MM.1S (cell line): Measurements from ENCODE around the gene EGFLAM.

ENCODE experiments used
- DNase-seq: peaks from one replicate; pipeline ENCODE4 v3.0.0-alpha.2; 2015
- H2AFZ ChIP-seq: fragments of 300-600 bp; sonication (generic); 2 replicates; pipeline ENCODE4 v1.6.0; 2016; ENCODE audit warnings: antibody characterized with exemption, low read length
- H3F3A ChIP-seq: fragments of 300-600 bp; sonication (generic); 2 replicates; pipeline ENCODE4 v1.6.1; 2016; ENCODE audit warnings: mild to moderate bottlenecking, antibody characterized with exemption, low read length, moderate library complexity, mixed read lengths; ENCODE audit not compliant: insufficient read depth
- H3K27ac ChIP-seq: fragments of 300-600 bp; sonication (generic); 2 replicates; pipeline ENCODE4 v1.5.1; 2016; ENCODE audit warnings: mild to moderate bottlenecking, low read length
- H3K27me3 ChIP-seq: fragments of 300-600 bp; sonication (generic); replicated peaks from 2 replicates; pipeline ENCODE4 v1.6.0; 2016; ENCODE audit warnings: low read length; ENCODE audit not compliant: insufficient read depth
- H3K36me3 ChIP-seq: fragments of 300-600 bp; sonication (generic); replicated peaks from 2 replicates; pipeline ENCODE4 v1.6.1; 2016; ENCODE audit warnings: mild to moderate bottlenecking, low read length, mixed read lengths; ENCODE audit not compliant: insufficient read depth
- H3K4me1 ChIP-seq: fragments of 300-600 bp; sonication (generic); 2 replicates; pipeline ENCODE4 v1.6.1; 2016; ENCODE audit warnings: low read length, mixed read lengths
- H3K4me2 ChIP-seq: fragments of 300-600 bp; sonication (generic); 2 replicates; pipeline ENCODE4 v1.6.0; 2016; ENCODE audit warnings: low read depth, low read length
- H3K4me3 ChIP-seq: fragments of 300-600 bp; sonication (generic); 2 replicates; pipeline ENCODE4 v1.5.1; 2016; ENCODE audit warnings: low read length, mixed read lengths
- H3K79me2 ChIP-seq: fragments of 300-600 bp; sonication (generic); 2 replicates; pipeline ENCODE4 v1.6.1; 2016; ENCODE audit warnings: mixed run types, low read length, mixed read lengths
- H3K9ac ChIP-seq: fragments of 300-600 bp; sonication (generic); 2 replicates; pipeline ENCODE4 v1.6.1; 2016; ENCODE audit warnings: low read length, mixed read lengths
- H3K9me2 ChIP-seq: fragments of 300-600 bp; sonication (generic); replicated peaks from 2 replicates; pipeline ENCODE4 v1.6.1; 2016; ENCODE audit warnings: mild to moderate bottlenecking, low read length, mixed read lengths; ENCODE audit not compliant: insufficient read depth
- H3K9me3 ChIP-seq: fragments of 300-600 bp; sonication (generic); replicated peaks from 2 replicates; pipeline ENCODE4 v1.6.1; 2016; ENCODE audit warnings: mild to moderate bottlenecking, low read length, mixed read lengths; ENCODE audit not compliant: insufficient read depth
- H4K20me1 ChIP-seq: fragments of 300-600 bp; sonication (generic); 2 replicates; pipeline ENCODE4 v1.6.1; 2016; ENCODE audit warnings: mild to moderate bottlenecking, low read length, moderate library complexity, mixed read lengths; ENCODE audit not compliant: insufficient read depth
- CTCF ChIP-seq: fragments of 300-600 bp; sonication (generic); IDR thresholded peaks from 2 replicates; pipeline ENCODE4 v1.5.1; 2016; ENCODE audit warnings: antibody characterized with exemption, low read length, mixed read lengths
- EZH2 ChIP-seq: fragments of 300-600 bp; sonication (generic); optimal IDR thresholded peaks from 2 replicates; pipeline ENCODE3; 2017; ENCODE audit warnings: low read depth, mild to moderate bottlenecking, antibody characterized with exemption, low read length, mixed read lengths
- EZH2phosphoT487 ChIP-seq: fragments of 300-600 bp; sonication (generic); IDR thresholded peaks from 2 replicates; pipeline ENCODE4 v1.6.1; 2018; ENCODE audit warnings: antibody characterized with exemption, low read length

The EGFLAM gene

GRCh38 chr5:38347040-38347763 is 88.8 kb downstream of the EGFLAM start:
- TF ChIP-seq CTCF = no peak
- no peak for TF ChIP-seq EZH2
- Histone ChIP-seq H2AFZ (no peak overlapping the region), H3K27ac (no peak overlapping the region), H3K27me3 (no peaks in the 10 kb centered on the region), H3K9me3 (no peaks in the 10 kb centered on the region), H3K4me1 (no peaks in the 10 kb centered on the region), H3K9ac (no peak overlapping the region), H3F3A (no peaks in the 10 kb centered on the region), H3K4me2 (no peak overlapping the region), H3K79me2 (no peaks in the 10 kb centered on the region), H4K20me1 (no peaks in the 10 kb centered on the region), H3K4me3 (no peak overlapping the region), H3K9me2 (no peaks in the 10 kb centered on the region), H3K36me3 (no peaks in the 10 kb centered on the region)
- no peak for DNase-seq

GRCh38 chr5:38347896-38348295 is 89.5 kb downstream of the EGFLAM start:
- Histone ChIP-seq H3K9me2 (no peaks in the 10 kb centered on the region), H3K4me2 (no peak overlapping the region), H3K79me2 (no peaks in the 10 kb centered on the region), H3F3A (no peaks in the 10 kb centered on the region), H3K9me3 (no peaks in the 10 kb centered on the region), H3K36me3 (no peaks in the 10 kb centered on the region), H4K20me1 (no peaks in the 10 kb centered on the region), H3K4me3 (no peak overlapping the region), H2AFZ (no peak overlapping the region), H3K9ac (no peak overlapping the region), H3K4me1 (no peaks in the 10 kb centered on the region), H3K27me3 (no peaks in the 10 kb centered on the region), H3K27ac (no peak overlapping the region)
- TF ChIP-seq EZH2phosphoT487 = no peak
- TF ChIP-seq CTCF = no peak
- TF ChIP-seq EZH2 = no peak
- DNase-seq = no peak

GRCh38 chr5:38360323-38361061 is 102.1 kb downstream of the EGFLAM start:
- Histone ChIP-seq H3K4me1 (no peaks in the 10 kb centered on the region), H3K27me3 (no peaks in the 10 kb centered on the region), H3K79me2 (no peaks in the 10 kb centered on the region), H3K27ac (no peak overlapping the region), H3K9me2 (no peaks in the 10 kb centered on the region), H3K4me3 (no peak overlapping the region), H2AFZ (no peak overlapping the region), H4K20me1 (no peaks in the 10 kb centered on the region), H3K9me3 (no peaks in the 10 kb centered on the region), H3K36me3 (no peaks in the 10 kb centered on the region), H3K9ac (no peak overlapping the region), H3F3A (no peaks in the 10 kb centered on the region), H3K4me2 (no peak overlapping the region)
- no peak for DNase-seq
- TF ChIP-seq EZH2 (no peak), EZH2phosphoT487 (no peak), CTCF (no peak)
